CD4-positive, alpha-beta T cell treated with Interleukin-4 for 1 hour (primary cell): Measurements from ENCODE around the gene GAL3ST1.
"Not testable (repeated sequence)": the region's sequence is repeated elsewhere in the genome, so short reads cannot be mapped to it uniquely, and the experiment has no call there.

Experiments
- DNase-seq, 2 donors: peaks; one replicate each; pipeline ENCODE4 v3.0.0-alpha.2; 2020 to 2022

The GAL3ST1 gene

GRCh38 chr22:30562366-30562765 is 12.1 kb downstream of the GAL3ST1 start:
- DNase-seq = no peak

- no peak for DNase-seq
Observed at GRCh38 chr22:30561402-30562189, 12.9 kb downstream of the GAL3ST1 start.

GRCh38 chr22:30560643-30561202 is 13.7 kb downstream of the GAL3ST1 start:
- not testable (repeated sequence) for DNase-seq

- no peak for DNase-seq
Observed at GRCh38 chr22:30559889-30560288, 14.6 kb downstream of the GAL3ST1 start.

GRCh38 chr22:30557243-30557642 is 17.2 kb downstream of the GAL3ST1 start:
- DNase-seq = no peak

- no peak for DNase-seq
Observed at GRCh38 chr22:30556388-30556787, 18.1 kb downstream of the GAL3ST1 start.

GRCh38 chr22:30555282-30556210 is 18.9 kb downstream of the GAL3ST1 start:
- DNase-seq = no peak

GRCh38 chr22:30553971-30554370 is 20.5 kb downstream of the GAL3ST1 start:
- no peak for DNase-seq

- no peak for DNase-seq
Observed at GRCh38 chr22:30552719-30553118, 21.7 kb downstream of the GAL3ST1 start.

GRCh38 chr22:30551813-30552212 is 22.7 kb downstream of the GAL3ST1 start:
- DNase-seq = not testable (repeated sequence)

- no peak for DNase-seq
Observed at GRCh38 chr22:30547188-30547587, 27.3 kb downstream of the GAL3ST1 start.

GRCh38 chr22:30546616-30547015 is 27.8 kb downstream of the GAL3ST1 start, which contains the start of gene SEC14L6:
SEC14L6 (minus strand) TSS chr22:30546741; CDS start chr22:30546682, 59 bp downstream.
- no peak for DNase-seq

- no peak for DNase-seq
Observed at GRCh38 chr22:30542811-30543188, 31.7 kb downstream of the GAL3ST1 start.

GRCh38 chr22:30541961-30542810 is 32.3 kb downstream of the GAL3ST1 start:
- no peak for DNase-seq

GRCh38 chr22:30541511-30541910 is 33.0 kb downstream of the GAL3ST1 start:
- not testable (repeated sequence) for DNase-seq

- no peak for DNase-seq
Observed at GRCh38 chr22:30539368-30539767, 35.1 kb downstream of the GAL3ST1 start.

GRCh38 chr22:30538280-30538679 is 36.2 kb downstream of the GAL3ST1 start:
- no peak for DNase-seq

- no peak for DNase-seq
Observed at GRCh38 chr22:30537083-30537731, 37.3 kb downstream of the GAL3ST1 start.

- DNase-seq = no peak
Observed at GRCh38 chr22:30535182-30535581, 39.3 kb downstream of the GAL3ST1 start.

- no peak for DNase-seq
Observed at GRCh38 chr22:30531651-30532608, 42.5 kb downstream of the GAL3ST1 start.

- no peak for DNase-seq
Observed at GRCh38 chr22:30526656-30527055, 47.8 kb downstream of the GAL3ST1 start.
